K562 (cell line): ENCODE data around the gene RASGRP2.

Experiments
- CREM ChIP-seq: IDR thresholded peaks from 2 replicates; pipeline ENCODE4 v1.6.1; 2014; ENCODE audit warnings: antibody characterized with exemption, low read depth
- JUN ChIP-seq, 2 experiments: sonication (generic) in 1 of 2; formaldehyde crosslinking in 1 of 2; IDR thresholded peaks; 2 replicates each; pipeline versions ENCODE4 v1.6.1 to v1.8.0; 2012 to 2022; ENCODE audit warnings: borderline replicate concordance in 2 of 2, mild to moderate bottlenecking in 2 of 2, improper control_type of control experiment in 1 of 2, low read depth in 1 of 2, low read length in 1 of 2, missing genetic modification reagents in 1 of 2
- NFATC3 ChIP-seq: fragments of 450-650 bp; IDR thresholded peaks from 2 replicates; pipeline ENCODE4 v1.6.1; 2017; ENCODE audit warnings: mild to moderate bottlenecking
- POLR2AphosphoS5 ChIP-seq: IDR thresholded peaks from 2 replicates; pipeline ENCODE4 v1.6.1; 2011; ENCODE audit warnings: mild to moderate bottlenecking, low read depth, low read length, moderate library complexity; ENCODE audit not compliant: control insufficient read depth, insufficient read depth
- RBM14 ChIP-seq: fragments of 200-400 bp; formaldehyde crosslinking; IDR thresholded peaks from 2 replicates; pipeline ENCODE4 v1.6.1; 2018; ENCODE audit warnings: low read depth, mild to moderate bottlenecking, low read length, moderate library complexity, borderline replicate concordance; ENCODE audit not compliant: insufficient read depth
- SIN3A ChIP-seq, 2 experiments: fragments of 150-350 bp in 1 of 2; IDR thresholded peaks; 2 replicates each; pipeline ENCODE4 v1.6.1; 2011 to 2016; ENCODE audit warnings: borderline replicate concordance in 2 of 2, low read depth in 2 of 2, low read length in 2 of 2, mild to moderate bottlenecking in 2 of 2, moderate library complexity in 2 of 2; ENCODE audit not compliant: control insufficient read depth in 1 of 2
- ZBTB7A ChIP-seq: IDR thresholded peaks from 2 replicates; pipeline ENCODE4 v1.6.1; 2011; ENCODE audit warnings: low read depth, mild to moderate bottlenecking, low read length, moderate library complexity, borderline replicate concordance; ENCODE audit not compliant: control insufficient read depth
- TF ChIP-seq, protein P1 (sequence below): fragments of 250-450 bp; sonication (Bioruptor Pico); IDR thresholded peaks from 2 replicates; pipeline ENCODE4 v1.6.1; 2021; ENCODE audit warnings: mild to moderate bottlenecking
- TF ChIP-seq, protein P2 (sequence below), 3 experiments: IDR thresholded peaks in 2 of 3; conservative IDR thresholded peaks in 1 of 3; 2 replicates each; pipeline ENCODE4 v1.5.1; 2011 to 2012; ENCODE audit warnings: low read length in 3 of 3, mild to moderate bottlenecking in 3 of 3, control low read depth in 2 of 3, improper control_type of control experiment in 1 of 3, inconsistent platforms in 1 of 3, low read depth in 1 of 3, mixed read lengths in 1 of 3, moderate library complexity in 1 of 3; ENCODE audit not compliant: insufficient read depth in 2 of 3

DNA sequence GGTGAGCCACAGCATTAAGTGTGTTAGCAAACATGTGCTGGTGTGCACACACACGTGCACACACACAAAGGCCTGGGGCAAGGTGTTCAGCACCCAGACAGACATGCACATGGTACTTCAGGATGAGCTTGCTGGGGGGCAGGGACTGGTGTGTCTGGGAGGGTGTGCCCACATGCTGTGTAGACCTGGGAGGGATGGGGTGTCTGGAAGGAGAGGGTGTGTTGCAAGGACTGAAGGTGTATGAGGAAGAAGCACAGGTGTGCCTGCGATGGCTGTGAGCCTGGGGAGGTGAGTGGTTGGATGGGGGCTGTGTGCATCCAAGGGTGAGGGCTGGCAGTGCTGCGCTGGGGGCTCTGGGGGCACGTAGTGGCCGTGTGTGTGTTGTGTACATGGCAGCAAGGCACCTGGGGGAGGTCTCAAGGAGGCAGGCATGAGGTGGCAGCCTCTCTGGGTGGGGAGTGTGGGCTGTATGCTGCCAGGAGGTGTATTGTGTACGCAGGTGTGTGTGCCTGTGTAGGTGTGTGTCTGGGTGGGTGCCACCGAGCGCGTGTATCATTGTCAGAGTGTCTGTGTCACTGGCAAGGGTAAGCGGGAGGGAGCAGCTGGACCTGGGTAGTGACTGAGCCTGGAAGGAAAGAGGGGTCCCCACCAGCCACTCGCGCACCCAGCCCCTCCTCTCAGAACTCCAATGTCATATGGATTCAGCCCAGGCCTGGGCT is 23.1 kb downstream of the RASGRP2 start:
- TF ChIP-seq JUN (IDR thresholded peaks at IDR 0.05; ENCODE audit: borderline replicate concordance, low read depth, low read length) (no peak), JUN (CRISPR knock-in tag; IDR thresholded peaks at IDR 0.05; ENCODE audit: borderline replicate concordance) (no peak), ZBTB7A (no peak), POLR2AphosphoS5 (no peak), RBM14 (no peak), SIN3A (IDR thresholded peaks at IDR 0.05; ENCODE audit: borderline replicate concordance in 2 of 2, control insufficient read depth in 1 of 2, low read depth in 2 of 2, low read length in 2 of 2) (no peak), CREM (no peak), NFATC3 (no peak)
- TF ChIP-seq, protein P1, sequence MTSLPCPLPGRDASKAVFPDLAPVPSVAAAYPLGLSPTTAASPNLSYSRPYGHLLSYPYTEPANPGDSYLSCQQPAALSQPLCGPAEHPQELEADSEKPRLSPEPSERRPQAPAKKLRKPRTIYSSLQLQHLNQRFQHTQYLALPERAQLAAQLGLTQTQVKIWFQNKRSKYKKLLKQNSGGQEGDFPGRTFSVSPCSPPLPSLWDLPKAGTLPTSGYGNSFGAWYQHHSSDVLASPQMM = no peak
- TF ChIP-seq, protein P2, sequence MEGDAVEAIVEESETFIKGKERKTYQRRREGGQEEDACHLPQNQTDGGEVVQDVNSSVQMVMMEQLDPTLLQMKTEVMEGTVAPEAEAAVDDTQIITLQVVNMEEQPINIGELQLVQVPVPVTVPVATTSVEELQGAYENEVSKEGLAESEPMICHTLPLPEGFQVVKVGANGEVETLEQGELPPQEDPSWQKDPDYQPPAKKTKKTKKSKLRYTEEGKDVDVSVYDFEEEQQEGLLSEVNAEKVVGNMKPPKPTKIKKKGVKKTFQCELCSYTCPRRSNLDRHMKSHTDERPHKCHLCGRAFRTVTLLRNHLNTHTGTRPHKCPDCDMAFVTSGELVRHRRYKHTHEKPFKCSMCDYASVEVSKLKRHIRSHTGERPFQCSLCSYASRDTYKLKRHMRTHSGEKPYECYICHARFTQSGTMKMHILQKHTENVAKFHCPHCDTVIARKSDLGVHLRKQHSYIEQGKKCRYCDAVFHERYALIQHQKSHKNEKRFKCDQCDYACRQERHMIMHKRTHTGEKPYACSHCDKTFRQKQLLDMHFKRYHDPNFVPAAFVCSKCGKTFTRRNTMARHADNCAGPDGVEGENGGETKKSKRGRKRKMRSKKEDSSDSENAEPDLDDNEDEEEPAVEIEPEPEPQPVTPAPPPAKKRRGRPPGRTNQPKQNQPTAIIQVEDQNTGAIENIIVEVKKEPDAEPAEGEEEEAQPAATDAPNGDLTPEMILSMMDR (IDR thresholded peaks at IDR 0.05 in 2 of 3, conservative IDR thresholded peaks at IDR 0.05 in 1 of 3; ENCODE audit: insufficient read depth in 2 of 3, low read depth in 1 of 3, low read length in 3 of 3) = no peak
